Subcutaneous adipose tissue (tissue), 4 donors: ENCODE results near the gene STK33. TPM values are rescaled to one million over a fixed set of nuclear protein-coding genes. Genes with fewer than 3 reads are reported as not detected.

ENCODE experiments used
- total RNA-seq, 4 donors: library from RNA; depleted of rRNA; stranded (reverse); fragments of >200 nt; gene quantifications; one replicate each; pipeline ENCODE4 v1.1.0, GENCODE V29; 2016
- TF ChIP-seq, protein P1 (sequence below): fragments of 450-650 bp; IDR thresholded peaks from one replicate; pipeline ENCODE4 v1.5.1; 2016; ENCODE audit warnings: low read depth, mild to moderate bottlenecking, control low read depth, antibody characterized with exemption, moderate library complexity

STK33 gene
- total RNA-seq, 4 donors from 2014 or later = 0.33 to 3.1 (median 0.62) TPM

GRCh38 chr11:8477680-8478079, 116.3 kb downstream of the STK33 start:
- TF ChIP-seq, protein P1, sequence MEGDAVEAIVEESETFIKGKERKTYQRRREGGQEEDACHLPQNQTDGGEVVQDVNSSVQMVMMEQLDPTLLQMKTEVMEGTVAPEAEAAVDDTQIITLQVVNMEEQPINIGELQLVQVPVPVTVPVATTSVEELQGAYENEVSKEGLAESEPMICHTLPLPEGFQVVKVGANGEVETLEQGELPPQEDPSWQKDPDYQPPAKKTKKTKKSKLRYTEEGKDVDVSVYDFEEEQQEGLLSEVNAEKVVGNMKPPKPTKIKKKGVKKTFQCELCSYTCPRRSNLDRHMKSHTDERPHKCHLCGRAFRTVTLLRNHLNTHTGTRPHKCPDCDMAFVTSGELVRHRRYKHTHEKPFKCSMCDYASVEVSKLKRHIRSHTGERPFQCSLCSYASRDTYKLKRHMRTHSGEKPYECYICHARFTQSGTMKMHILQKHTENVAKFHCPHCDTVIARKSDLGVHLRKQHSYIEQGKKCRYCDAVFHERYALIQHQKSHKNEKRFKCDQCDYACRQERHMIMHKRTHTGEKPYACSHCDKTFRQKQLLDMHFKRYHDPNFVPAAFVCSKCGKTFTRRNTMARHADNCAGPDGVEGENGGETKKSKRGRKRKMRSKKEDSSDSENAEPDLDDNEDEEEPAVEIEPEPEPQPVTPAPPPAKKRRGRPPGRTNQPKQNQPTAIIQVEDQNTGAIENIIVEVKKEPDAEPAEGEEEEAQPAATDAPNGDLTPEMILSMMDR = no peak

- TF ChIP-seq, protein P1 = no peak
Measured at GRCh38 chr11:8477151-8477550, 116.9 kb downstream of the STK33 start.

- TF ChIP-seq, protein P1 = no peak
Measured at GRCh38 chr11:8459711-8460399, 134.2 kb downstream of the STK33 start.

DNA sequence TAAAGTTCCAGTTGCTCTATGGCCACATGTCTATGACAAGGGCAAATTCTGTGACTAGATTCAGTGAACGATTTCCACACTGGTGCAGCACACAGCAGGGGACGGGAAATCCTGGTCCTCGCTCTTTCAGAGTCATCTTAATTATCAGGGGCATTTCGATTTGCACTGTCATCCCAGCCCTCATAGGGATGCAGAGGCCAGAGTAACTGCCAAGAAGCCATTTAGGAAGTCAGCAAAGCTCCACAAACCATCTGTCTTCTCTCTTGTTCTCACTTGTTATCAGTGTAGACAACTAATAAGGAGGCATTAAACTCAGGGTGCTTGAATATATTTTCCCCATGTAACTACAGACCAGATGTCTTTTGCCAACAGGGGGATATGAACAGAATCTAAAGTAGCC, 151.7 kb downstream of the STK33 start:
- TF ChIP-seq, protein P1 = no peak

DNA sequence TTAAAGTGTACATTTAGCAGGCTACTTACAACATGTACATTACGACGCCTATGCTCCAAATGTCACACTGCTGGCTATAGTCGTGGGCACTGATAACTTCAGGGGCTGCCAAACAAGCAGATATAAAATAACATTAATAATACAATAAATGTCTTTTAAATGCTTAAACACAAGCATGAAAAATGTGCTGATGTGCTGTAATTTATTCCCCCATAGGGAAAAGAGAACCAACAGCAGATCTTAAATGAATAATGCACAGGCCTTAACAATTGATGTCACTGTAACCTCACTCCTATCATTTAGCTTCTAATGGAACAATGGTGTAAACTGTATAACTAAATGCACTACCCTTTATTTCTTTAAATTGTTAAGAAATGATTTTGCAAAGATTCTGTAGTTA, 153.4 kb downstream of the STK33 start:
- TF ChIP-seq, protein P1 = no peak

GRCh38 chr11:8429483-8429882, 164.5 kb downstream of the STK33 start:
- TF ChIP-seq, protein P1 = no peak

- TF ChIP-seq, protein P1 = no peak
Measured at GRCh38 chr11:8426076-8426475, 168.0 kb downstream of the STK33 start.
